Body of pancreas (tissue), 4 donors: ENCODE measurements around the gene ACER3.
"Not testable (repeated sequence)": the region's sequence is repeated elsewhere in the genome, so short reads cannot be mapped to it uniquely, and the experiment has no call there.

Experiments used
- CTCF ChIP-seq, 7 experiments: fragments of 450-650 bp in 4 of 7; fragments of 200-600 bp in 3 of 7; sonication (generic) in 3 of 7; IDR thresholded peaks; one replicate each; pipeline ENCODE4 v1.5.1; 2016 to 2019; ENCODE audit warnings: antibody characterized with exemption in 7 of 7
- POLR2A ChIP-seq, 3 donors: fragments of 450-650 bp; IDR thresholded peaks; one replicate each; pipeline ENCODE4 v1.6.1; 2016; ENCODE audit warnings: antibody characterized with exemption in 3 of 3, mild to moderate bottlenecking in 2 of 3

GRCh38 chr11:76827005-76827404, 33.7 kb upstream of the ACER3 start:
- TF ChIP-seq POLR2A, CTCF (IDR thresholded peaks at IDR 0.05): not testable (repeated sequence)
